Gastrocnemius medialis (tissue), 4 donors: Measurements from ENCODE around the gene ATG7.
"Not testable (repeated sequence)": the region's sequence is repeated elsewhere in the genome, so short reads cannot be mapped to it uniquely, and the experiment has no call there.

ENCODE experiments used
- CTCF ChIP-seq, 5 experiments: fragments of 450-650 bp in 3 of 5; fragments of 200-600 bp in 2 of 5; sonication (generic) in 2 of 5; IDR thresholded peaks in 4 of 5; conservative IDR thresholded peaks in 1 of 5; 1 replicate in 4 of 5; 2 replicates in 1 of 5; pipeline ENCODE4 v1.5.1; 2016 to 2019; ENCODE audit warnings: antibody characterized with exemption in 5 of 5, mild to moderate bottlenecking in 3 of 5, moderate library complexity in 3 of 5
- POLR2A ChIP-seq, 2 donors: fragments of 450-650 bp; IDR thresholded peaks; one replicate each; pipeline ENCODE4 v1.6.1; 2017; ENCODE audit warnings: antibody characterized with exemption in 2 of 2, mild to moderate bottlenecking in 2 of 2, moderate library complexity in 2 of 2

- not testable (repeated sequence) for TF ChIP-seq CTCF (IDR thresholded peaks at IDR 0.05 in 4 of 5, conservative IDR thresholded peaks at IDR 0.05 in 1 of 5); POLR2A (IDR thresholded peaks at IDR 0.05)
These were observed 230.2 kb downstream of the ATG7 start for GRCh38 chr3:11502413-11502812.
